Gastrocnemius medialis (tissue), 4 donors: ENCODE results near the gene ARHGAP42.

ENCODE experiments used
- POLR2A ChIP-seq, 2 donors: fragments of 450-650 bp; IDR thresholded peaks; one replicate each; pipeline ENCODE4 v1.6.1; 2017; ENCODE audit warnings: antibody characterized with exemption in 2 of 2, mild to moderate bottlenecking in 2 of 2, moderate library complexity in 2 of 2
- TF ChIP-seq, protein P1 (sequence below), 5 experiments: fragments of 450-650 bp in 3 of 5; fragments of 200-600 bp in 2 of 5; sonication (generic) in 2 of 5; IDR thresholded peaks in 4 of 5; conservative IDR thresholded peaks in 1 of 5; 1 replicate in 4 of 5; 2 replicates in 1 of 5; pipeline ENCODE4 v1.5.1; 2016 to 2019; ENCODE audit warnings: antibody characterized with exemption in 5 of 5, mild to moderate bottlenecking in 3 of 5, moderate library complexity in 3 of 5

DNA sequence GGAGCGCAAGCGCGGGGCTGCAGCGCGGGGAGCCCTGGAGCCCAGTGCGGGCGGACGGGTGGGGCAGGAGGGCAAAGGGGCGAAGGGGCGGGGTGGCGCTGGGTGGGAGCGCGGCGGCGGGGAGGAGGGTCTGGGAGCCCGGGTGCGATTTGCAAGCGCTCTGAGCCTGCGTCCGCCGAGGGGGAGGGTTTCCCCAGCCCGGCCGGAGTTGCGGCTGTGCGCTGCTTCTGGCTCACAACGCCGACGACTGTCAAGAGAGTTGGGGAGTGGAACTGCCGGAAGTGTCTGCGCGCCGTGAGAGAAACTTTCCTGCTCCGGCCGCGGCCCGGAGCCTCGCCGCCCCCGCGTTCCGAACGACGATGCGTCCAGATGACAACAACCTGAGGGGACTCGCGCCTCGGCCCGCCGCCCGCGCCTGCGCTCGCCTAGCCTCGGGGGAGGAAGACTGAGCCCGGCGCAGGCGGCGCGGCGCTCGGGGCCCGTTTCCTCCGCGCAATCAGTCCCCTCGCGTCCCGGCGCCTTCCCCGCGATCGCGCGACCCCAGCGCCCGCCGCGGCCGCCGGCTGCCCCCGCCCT lies at the start of gene ARHGAP42:
- TF ChIP-seq, protein P1, sequence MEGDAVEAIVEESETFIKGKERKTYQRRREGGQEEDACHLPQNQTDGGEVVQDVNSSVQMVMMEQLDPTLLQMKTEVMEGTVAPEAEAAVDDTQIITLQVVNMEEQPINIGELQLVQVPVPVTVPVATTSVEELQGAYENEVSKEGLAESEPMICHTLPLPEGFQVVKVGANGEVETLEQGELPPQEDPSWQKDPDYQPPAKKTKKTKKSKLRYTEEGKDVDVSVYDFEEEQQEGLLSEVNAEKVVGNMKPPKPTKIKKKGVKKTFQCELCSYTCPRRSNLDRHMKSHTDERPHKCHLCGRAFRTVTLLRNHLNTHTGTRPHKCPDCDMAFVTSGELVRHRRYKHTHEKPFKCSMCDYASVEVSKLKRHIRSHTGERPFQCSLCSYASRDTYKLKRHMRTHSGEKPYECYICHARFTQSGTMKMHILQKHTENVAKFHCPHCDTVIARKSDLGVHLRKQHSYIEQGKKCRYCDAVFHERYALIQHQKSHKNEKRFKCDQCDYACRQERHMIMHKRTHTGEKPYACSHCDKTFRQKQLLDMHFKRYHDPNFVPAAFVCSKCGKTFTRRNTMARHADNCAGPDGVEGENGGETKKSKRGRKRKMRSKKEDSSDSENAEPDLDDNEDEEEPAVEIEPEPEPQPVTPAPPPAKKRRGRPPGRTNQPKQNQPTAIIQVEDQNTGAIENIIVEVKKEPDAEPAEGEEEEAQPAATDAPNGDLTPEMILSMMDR (IDR thresholded peaks at IDR 0.05 in 4 of 5, conservative IDR thresholded peaks at IDR 0.05 in 1 of 5) = no peak
- peak in 1 of 2 donors; percentile 51 for TF ChIP-seq POLR2A (IDR thresholded peaks at IDR 0.05)
